HG03103 (cell line): ENCODE results near the gene PRCD.

Source experiments
- ATAC-seq: cut with Tn5 transposase; IDR thresholded peaks from one replicate; pipeline ENCODE4 v1.9.1; 2021; ENCODE audit warnings: low read depth; ENCODE audit not compliant: unreplicated experiment

PRCD gene

GRCh38 chr17:76566988-76567431 is 27.2 kb downstream of the PRCD start:
- ATAC-seq, result no peak

GRCh38 chr17:76567634-76568432 is 28.0 kb downstream of the PRCD start:
- ATAC-seq, result no peak

GRCh38 chr17:76568811-76569221 is 29.0 kb downstream of the PRCD start:
- ATAC-seq, result no peak

- ATAC-seq, result no peak
Observed at GRCh38 chr17:76569607-76570279, 29.9 kb downstream of the PRCD start.

GRCh38 chr17:76570457-76570856 is 30.6 kb downstream of the PRCD start:
- ATAC-seq, result no peak

- no peak for ATAC-seq
Observed at GRCh38 chr17:76570877-76571471, 31.1 kb downstream of the PRCD start.

GRCh38 chr17:76572201-76572910 is 32.5 kb downstream of the PRCD start:
- ATAC-seq, result no peak

GRCh38 chr17:76573096-76573495 is 33.3 kb downstream of the PRCD start:
- no peak for ATAC-seq

GRCh38 chr17:76574166-76574565 is 34.3 kb downstream of the PRCD start:
- ATAC-seq, result no peak

GRCh38 chr17:76575570-76575969 is 35.7 kb downstream of the PRCD start:
- no peak for ATAC-seq

- ATAC-seq, result no peak
Observed at GRCh38 chr17:76576189-76576588, 36.3 kb downstream of the PRCD start.

- no peak for ATAC-seq
Observed at GRCh38 chr17:76577876-76578275, 38.0 kb downstream of the PRCD start.

- ATAC-seq, result no peak
Observed at GRCh38 chr17:76578376-76578775, 38.5 kb downstream of the PRCD start.

GRCh38 chr17:76579281-76579680 is 39.4 kb downstream of the PRCD start:
- ATAC-seq, result no peak

- no peak for ATAC-seq
Observed at GRCh38 chr17:76581515-76581914, 41.7 kb downstream of the PRCD start.

GRCh38 chr17:76582660-76583059 is 42.8 kb downstream of the PRCD start:
- ATAC-seq, result no peak

- no peak for ATAC-seq
Observed at GRCh38 chr17:76584427-76585032, 44.7 kb downstream of the PRCD start.

- no peak for ATAC-seq
Observed at GRCh38 chr17:76585033-76585648, 45.3 kb downstream of the PRCD start.

GRCh38 chr17:76585649-76586593 is 46.1 kb downstream of the PRCD start, which contains the start of gene ST6GALNAC2:
Gene ST6GALNAC2 (minus strand): TSS chr17:76585860. CDS start chr17:76585808, 52 bp downstream.
- ATAC-seq, result no peak
